Upper lobe of left lung (tissue), 4 donors: Measurements from ENCODE around the gene TEAD2.

Experiments
- POLR2A ChIP-seq, 4 donors: fragments of 450-650 bp; IDR thresholded peaks; one replicate each; pipeline ENCODE4 v1.5.1; 2016 to 2017; ENCODE audit warnings: antibody characterized with exemption in 4 of 4, mild to moderate bottlenecking in 2 of 4
- TF ChIP-seq, protein P1 (sequence below), 6 experiments: fragments of 450-650 bp in 4 of 6; fragments of 200-600 bp in 2 of 6; sonication (generic) in 2 of 6; IDR thresholded peaks; one replicate each; pipeline ENCODE4 v1.5.1; 2016 to 2019; ENCODE audit warnings: antibody characterized with exemption in 6 of 6

DNA sequence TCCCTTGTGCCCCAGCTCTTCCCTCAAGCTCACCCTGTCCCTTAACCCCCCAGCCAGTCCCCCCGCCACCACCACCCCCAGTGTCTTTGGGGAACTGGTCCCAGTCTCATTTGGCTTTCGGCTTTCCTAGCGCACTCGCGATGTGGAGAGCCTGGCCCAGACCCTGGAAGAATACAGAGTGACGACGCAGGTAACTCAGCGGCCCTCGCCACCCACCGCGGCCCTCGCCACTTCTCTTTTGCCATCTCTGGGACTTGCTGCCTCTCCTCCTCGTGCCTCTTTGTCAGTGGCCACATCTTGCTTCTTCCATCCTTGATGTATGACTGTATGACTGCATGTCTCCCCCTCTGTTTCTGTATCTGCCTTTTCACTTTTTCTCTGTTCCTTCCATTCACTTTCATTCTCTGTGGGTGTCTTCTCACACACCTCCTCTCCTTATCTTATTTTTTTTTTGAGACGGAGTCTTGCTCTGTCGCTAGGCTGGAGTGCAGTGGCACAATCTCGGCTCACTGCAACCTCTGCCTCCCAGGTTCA is 45.3 kb upstream of the TEAD2 start:
- TF ChIP-seq, protein P1, sequence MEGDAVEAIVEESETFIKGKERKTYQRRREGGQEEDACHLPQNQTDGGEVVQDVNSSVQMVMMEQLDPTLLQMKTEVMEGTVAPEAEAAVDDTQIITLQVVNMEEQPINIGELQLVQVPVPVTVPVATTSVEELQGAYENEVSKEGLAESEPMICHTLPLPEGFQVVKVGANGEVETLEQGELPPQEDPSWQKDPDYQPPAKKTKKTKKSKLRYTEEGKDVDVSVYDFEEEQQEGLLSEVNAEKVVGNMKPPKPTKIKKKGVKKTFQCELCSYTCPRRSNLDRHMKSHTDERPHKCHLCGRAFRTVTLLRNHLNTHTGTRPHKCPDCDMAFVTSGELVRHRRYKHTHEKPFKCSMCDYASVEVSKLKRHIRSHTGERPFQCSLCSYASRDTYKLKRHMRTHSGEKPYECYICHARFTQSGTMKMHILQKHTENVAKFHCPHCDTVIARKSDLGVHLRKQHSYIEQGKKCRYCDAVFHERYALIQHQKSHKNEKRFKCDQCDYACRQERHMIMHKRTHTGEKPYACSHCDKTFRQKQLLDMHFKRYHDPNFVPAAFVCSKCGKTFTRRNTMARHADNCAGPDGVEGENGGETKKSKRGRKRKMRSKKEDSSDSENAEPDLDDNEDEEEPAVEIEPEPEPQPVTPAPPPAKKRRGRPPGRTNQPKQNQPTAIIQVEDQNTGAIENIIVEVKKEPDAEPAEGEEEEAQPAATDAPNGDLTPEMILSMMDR (IDR thresholded peaks at IDR 0.05): no peak
- TF ChIP-seq POLR2A (IDR thresholded peaks at IDR 0.05): no peak
